Stimulated activated CD8-positive, alpha-beta memory T cell treated with anti-CD3 and anti-CD28 coated beads, Interleukin-15, amount 100 ng/mL, for 48 hours (primary cell): ENCODE data around the gene CELF6.
"Not testable (repeated sequence)": the region's sequence is repeated elsewhere in the genome, so short reads cannot be mapped to it uniquely, and the experiment has no call there.

Experiments
- DNase-seq, 2 donors: peaks; one replicate each; pipeline ENCODE4 v3.0.0-alpha.2; 2020; ENCODE audit warnings: low read depth in 2 of 2

CELF6 gene

DNA sequence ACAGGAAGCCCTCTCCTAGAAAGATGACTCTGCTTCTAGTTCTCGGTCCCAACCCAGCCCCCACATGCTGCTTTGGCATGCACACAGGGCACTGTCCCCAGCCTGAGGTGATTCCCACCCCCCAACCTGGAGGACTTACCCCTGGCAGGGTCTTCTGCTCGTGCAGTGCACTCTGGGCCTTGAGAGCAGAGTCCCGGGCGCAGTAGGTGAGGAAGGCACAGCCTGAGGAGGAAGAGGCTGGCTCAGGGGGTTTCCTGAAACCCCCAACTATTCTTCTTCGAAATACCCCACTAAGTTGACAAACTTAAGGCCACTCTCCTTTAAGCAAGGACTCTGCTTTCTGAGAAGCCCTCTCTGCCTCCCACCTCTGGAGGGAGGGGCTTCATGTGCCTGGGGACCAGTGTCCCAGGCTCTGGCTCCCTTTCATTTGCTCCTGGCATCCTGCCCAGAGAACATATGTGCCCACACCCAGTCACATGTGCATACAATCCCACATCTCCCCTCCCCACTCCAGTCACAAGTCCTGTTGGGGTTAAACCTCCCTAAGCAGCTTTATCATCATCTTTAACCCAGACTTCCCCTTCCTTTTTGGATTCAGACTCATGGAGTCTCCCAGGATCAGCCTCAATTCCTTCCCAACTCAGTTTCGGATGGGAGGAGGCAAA, 4.1 kb downstream of the CELF6 start:
- DNase-seq: no peak

DNA sequence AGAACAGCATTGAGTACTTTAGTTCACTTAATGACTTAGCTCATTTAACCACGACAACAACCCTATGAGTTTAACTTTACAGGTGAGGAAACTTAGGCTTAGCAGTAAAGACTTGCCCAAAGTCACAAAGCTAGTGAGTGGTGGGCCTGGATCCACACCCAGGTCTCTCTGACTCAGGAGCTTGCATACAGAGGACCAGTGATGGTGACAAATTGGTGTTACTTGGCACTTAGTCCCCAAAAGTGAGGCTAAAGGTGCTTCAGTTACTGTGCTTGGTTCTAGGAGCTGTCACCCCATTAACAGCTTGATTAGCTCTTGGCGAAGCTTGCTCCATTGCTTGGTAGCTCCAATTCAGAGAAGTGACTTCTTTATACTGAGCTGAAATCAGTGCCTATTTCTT, 6.1 kb downstream of the CELF6 start:
- no peak for DNase-seq

DNA sequence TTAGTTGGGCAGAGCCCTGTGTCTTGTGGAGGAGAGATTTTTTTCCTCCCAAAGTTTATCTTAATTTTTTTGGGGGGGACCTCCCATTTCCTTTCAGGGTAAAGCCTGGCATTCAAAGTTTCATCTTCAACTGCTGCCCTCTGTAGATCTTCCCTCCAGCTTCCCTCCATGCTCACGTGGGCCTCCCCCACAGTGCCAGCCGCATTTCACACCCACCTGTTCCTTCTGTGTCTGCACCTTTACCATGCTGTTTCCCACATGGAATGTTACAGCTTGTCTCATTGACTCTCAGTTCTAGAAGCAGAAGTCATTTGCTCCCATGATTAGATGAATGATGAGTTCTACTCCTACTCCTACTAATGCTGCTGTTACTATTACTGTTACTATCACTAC, 6.5 kb downstream of the CELF6 start:
- DNase-seq: no peak

DNA sequence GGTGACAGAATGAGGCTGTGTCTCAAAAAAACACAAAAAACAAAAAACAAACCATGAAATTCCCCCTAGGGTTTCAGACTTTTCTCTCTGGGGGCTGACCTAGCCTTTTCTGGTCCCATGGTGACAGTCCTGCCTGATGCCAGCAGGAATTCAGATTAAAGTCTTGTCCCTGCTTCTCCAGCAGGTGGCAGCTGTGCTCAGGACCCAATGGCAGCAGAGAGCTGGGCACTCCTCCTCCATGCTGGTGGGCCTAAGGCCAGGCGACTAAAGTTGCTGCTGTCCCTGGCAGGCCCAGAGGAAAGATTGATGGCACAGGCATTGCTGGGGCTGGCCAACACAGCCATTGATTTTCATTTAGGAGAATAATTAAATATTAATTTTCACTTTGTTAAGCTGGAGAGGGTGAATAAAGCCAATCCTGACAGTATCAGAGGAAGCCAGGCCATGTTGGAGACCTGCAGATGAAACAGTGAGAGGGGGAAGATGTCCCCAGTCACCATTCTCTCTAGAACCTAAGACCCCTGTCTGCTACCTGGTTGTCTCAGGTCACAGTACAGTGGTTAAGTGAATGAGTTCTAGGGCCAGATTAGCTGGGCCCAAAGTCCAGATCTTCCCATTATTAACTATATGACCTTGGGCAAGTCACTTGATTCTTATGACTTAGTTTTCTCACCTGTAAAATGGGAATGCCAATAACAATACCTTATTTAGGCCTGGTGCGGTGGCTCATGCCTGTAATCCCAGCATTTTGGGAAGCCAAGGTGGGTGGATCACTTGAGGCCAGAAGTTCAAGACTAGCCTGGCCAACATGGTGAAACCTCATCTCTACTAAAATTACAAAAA, 7.1 kb downstream of the CELF6 start:
- DNase-seq: peak; percentile 34 to 38

DNA sequence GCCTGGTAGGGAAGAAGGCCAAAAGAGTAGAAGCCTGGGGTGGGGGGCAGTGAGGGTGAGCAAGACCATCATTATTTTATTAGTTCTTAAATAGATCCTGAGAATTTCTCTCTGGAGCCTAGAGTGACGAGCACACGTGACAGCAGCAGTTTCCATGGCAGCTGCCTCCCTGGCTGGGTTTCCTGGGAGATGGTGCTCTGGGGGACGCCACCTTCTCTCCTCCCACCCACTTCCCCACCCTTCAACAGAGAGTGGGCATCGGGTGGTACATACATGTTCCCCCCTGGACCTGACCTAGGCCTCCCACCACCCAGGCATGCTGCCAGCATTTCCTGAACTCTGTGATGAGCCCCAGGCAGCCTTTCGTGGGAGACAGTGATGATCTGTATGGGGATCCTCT, 12.9 kb downstream of the CELF6 start:
- no peak for DNase-seq

DNA sequence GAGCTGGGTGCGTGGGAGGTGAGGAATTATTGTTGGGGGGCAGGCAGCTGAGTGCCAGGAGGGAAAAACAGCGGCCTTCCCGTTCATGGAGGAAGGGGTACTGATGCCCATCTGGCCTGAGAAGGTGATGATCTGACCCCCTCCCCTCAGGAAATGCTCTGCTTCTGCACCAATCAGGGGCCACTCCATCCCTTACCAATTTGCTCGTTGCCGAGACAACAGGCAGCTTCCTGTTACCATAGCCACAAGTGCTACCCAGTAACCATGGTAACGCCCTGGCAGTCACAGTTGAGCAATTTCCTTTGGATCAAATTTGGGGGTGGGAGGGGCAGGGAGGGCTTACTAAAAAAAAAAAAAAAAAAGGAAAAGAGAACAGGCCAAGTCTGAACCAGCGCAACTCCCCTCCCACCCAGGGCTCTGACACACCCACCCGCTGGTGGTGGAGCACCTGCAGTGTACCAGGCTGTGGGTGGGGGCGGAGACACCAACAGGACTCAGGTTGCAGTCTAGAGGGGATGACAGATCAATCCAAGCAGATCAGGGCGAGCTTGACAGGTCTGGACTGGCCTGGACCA, 13.7 kb downstream of the CELF6 start:
- DNase-seq: peak; percentile 15 to 17

DNA sequence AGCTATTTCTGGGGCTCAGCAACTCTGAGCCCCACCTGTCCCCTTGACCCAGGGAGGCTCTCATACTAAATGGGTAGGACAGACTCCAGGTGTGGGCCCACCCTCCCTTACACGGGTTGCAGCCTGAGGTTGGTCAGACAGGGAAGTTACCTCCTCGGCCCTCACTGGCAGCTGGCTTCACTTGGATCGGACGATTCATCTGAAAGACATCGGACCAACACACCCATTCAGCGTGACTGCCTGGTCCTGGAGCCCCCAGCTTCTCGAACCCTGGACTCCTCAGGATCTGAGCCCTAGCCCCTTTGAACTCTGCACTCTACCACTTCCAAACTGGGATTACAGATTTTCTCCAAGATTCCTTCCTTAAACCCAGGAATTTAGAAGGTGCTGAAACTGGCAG, 15.4 kb downstream of the CELF6 start:
- DNase-seq: no peak

DNA sequence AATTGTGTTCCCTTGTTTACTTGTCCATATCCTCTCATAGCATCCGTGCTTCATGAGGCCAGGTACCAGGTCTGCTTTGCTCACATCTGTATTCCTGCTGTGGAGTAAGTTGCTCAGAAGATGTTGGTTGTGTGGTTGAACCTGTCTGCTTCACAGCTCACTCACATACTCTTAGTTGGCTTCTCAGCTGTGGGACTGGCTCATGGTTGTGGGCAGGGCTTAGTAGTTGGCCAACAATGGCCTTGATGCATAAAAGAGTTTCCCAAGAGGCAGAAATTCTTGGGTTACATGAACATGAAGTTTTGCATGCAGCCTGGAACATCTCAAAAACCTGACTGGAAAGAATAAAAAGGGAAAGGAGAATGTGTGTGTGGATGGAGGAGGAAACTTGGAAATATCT, 17.0 kb downstream of the CELF6 start:
- no peak for DNase-seq

DNA sequence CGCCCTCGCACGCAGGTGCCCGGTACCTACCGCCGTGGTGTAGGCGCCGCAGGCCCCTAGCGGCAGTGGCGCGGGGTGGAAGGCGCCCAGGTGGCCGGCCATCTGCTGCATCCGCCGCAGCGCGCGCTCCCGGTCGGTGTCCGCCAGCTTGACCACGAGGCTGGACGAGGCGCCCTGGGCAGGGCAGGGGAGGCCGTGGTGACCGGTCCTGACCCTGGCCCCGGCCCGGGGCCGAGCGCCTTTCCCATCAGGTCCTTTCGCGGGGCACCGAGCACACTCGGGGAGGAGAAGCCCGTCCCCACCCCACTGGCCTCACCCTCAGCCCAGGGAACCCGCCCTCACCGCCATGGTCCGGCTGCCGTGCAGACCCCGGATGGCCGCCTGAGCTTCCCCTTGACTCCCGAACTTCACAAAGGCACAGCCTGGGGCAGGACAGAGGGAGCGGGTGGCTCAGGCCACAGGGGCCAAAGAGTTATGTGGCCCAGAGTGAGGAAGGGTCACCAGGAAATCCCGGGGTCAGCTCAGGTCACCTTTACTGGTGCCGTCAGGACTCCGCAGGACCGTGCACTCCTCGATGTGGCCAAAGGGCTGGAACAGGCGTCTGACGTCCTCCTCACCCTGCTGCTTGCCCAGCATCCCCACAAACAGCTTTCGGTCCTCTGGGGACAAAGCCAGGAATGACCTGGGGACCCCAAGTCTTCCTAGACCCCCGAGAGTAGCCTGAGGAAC, 30.2 kb downstream of the CELF6 start:
- DNase-seq: no peak

DNA sequence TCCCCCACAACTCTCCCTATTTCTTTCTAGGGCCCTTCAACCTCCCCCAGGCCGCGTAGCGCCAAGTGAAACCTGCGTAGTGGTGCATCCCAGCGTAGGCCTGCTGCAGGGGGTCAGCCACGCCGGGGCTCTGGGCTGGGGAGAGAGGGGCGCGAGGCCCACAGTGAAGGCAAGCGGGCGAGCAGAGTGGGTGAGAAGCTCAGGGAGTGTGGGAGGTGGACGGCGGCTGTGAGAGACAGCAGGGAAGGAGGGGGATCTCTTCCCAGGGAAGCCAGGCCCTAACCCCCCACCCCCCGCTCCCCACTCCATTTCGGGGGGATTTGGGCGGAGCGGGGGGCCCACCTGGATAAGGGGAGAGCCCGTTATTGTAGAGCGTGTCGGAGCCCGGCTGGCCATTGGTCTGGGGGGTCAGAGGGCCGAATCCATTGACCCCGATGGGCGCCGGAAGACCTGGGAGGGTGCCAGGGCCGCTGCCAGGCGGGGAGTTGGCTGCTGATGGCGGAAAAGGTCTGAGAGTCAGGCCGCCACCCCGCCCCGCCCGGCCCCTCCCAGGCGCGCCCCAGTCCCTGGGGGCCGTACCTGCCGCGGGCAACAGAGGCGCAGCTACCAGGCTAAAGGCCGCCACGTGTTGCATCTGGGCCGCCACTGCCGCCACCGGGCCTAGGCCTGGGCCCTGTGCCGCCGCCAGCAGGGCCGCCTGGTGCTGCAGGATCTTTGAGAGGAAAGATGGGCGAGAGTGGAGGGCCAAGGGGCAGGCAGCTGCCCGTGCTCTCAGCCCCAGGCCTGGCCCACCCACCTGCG, 31.0 kb downstream of the CELF6 start:
- DNase-seq: no peak

DNA sequence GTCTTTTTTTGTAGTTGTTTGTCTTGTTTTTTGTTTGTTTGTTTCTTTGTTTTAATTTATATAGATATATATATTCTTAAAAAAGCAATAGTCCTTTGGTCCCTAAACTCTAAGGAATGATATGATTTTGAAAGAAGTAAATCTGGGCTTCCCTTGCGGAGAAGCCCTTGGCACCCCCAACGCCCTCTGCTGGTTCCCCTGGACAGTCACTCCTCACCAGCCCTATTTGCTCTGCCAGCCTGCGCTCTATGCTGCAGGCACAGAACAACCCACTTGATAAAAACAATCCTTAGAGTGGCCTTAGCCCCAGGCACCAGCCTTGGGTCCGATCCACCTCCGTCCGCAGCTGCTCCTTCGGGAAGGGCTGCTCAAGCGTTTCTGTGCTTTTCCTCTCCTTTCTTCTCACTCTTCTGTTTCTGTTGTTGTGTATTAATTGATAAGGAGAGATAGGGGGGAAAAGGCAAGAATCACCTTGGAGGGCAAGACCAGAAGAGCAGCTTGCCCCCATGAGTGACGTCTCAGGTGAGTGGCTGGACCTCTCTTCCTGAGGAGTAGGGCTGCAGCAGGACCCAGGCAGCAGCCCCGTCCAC, 33.9 kb downstream of the CELF6 start:
- peak in 1 of 2 donors; percentile 13 for DNase-seq

DNA sequence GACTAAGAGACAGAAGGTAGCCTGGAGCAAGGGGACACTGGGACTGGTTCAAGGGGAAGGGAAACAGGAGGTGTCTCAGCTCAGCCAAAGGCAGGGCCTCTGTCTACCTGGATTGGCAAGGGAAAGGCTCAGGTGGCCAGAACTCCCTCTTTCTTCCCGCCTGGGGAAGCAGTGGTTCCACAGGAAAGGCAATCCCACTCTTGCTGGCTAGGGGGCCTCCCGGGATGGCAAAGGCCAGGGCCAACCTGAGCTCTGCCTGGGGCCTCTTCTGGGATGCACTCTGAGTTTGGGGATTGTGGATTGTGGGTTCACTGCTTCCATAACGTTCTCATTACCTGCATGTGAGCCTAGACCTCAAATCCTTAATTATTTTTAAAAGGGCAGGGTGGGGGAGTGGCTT, 34.6 kb downstream of the CELF6 start:
- DNase-seq: no peak

DNA sequence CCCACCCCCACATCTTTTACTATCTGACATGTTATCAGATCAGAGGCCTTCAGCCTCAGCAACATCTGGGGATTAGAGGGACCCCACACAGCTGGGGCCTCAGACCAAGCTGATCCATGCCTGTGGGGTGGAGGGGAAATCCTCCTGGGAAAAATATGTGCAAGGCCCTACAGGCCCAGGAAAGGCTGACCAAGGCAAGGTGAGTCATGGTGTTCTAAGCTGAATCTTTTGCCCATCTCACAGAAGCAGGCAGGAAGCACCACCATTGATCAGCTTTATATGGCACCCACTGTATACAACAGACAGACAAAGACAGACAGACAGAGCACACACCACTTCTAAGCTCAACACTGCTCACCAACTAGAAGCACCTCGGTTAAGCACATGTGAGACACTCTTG, 35.2 kb downstream of the CELF6 start:
- DNase-seq: no peak

DNA sequence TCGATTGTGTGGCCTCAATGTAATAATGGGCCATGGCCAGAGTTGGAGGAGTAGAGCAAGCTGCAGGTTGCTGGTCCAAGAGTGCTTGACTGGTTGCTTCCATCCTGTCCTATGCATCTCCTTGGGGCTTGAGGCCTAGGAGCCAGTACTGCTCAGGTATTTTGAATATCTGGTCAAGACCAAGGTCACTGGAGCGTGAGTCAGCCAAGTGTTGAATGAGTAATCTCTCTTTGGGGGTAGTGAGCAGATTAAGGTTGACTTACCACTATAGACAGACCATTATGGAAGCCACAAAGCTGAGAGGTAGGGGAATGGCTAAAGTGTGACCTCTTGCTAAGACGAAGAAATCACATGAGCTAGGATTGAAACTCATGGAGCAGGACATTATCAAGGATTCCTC, 38.2 kb downstream of the CELF6 start:
- no peak for DNase-seq

DNA sequence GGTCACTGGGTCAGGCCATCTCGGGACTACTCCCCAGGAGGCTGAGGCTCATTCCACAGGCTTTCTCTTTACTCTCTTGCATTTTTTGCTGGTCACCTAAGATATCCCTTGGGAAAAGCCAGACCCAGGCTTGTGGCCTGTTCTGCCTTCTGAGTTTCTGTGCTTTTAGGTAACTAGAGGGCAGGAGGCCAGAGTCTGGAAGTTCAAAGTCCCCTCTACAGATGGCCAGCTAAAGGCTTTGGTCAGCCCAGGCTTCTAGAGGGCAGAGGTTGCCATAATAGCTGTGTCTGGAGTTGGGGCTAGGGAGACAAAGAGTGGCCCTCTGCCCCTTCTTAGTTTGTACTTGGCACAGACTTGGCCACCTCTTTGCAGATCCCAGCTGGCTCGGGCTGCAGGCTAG, 39.2 kb downstream of the CELF6 start:
- DNase-seq: no peak

DNA sequence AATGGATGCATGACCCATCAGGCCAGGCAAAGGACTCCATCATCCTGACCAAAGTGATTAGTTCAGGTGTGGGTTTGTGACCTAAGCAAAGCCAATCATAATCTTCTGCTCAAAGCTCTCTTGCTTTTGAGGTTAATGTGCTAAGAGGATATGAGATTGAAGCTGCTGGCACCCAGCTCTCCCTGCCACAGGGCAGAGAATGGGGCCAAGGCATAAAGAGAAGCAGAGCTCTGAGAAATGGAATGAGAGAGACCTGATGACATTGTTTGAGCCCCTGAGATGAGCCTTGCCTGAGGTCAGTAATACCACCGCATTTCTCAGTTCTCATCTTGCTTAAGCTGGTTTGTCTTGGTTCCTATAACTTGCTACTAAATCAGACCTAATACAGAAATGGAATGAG, 41.2 kb downstream of the CELF6 start:
- DNase-seq: no peak

DNA sequence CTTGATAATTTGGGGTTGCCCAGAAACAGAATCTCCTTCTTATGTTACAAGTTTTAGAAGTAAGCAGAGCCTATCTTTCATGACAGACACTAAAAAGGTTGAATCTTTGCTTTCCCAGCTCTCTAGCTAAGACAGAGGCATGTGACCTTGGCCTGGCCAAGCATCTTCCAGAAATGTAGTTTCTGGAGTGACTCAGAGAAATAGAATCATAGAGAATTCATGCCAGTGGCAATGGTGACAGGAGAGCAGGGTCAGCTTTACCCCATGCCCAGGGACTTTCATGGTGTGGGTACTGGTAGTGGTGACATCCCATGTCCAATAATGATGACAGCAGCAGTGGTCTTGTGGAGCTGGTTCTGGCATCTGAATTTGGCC, 43.6 kb downstream of the CELF6 start:
- DNase-seq: no peak

DNA sequence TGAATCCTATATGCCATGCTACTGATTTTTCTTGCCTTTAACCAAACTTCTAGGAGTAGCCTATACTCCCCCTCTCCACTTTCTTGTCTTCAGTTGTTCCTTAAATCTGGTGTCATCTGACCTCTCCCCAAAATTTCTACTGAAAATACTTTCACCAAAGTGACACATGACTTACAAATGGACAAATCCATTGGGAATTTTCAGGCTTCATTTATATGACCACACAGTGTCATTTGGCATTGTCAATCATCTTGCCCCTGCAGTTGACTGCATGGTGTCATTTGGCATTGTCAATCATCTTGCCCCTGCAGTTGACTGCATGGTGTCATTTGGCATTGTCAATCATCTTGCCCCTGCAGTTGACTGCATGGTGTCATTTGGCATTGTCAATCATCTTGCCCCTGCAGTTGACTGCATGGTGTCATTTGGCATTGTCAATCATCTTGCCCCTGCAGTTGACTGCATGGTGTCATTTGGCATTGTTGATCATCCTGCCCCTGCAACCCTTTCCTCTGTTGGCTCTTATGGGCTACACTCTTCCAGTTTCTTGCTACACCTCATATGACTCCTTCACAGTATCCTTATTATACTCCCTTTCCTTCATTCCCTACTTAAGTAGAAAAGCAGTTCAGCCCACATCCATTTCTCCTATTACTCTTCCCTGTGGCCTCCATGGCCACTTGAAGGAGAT, 44.2 kb downstream of the CELF6 start:
- DNase-seq: not testable (repeated sequence)

DNA sequence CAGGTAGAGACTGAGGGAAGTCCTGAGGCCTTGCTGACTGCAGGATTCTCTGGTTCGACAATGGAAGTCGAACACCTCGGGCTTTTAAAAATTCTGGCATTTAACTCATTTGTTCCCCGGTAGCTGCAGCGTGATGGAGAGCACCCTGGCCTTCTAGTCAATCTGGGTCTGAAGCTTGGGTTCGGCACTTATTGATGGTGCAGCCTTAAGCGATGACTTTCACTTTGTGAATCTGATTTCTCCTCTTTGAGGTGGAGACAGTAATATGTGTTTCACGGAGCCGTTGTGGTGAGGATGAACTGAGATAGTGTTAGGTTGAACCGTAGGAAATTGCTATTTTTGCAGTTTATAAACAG, 47.0 kb downstream of the CELF6 start:
- no peak for DNase-seq

DNA sequence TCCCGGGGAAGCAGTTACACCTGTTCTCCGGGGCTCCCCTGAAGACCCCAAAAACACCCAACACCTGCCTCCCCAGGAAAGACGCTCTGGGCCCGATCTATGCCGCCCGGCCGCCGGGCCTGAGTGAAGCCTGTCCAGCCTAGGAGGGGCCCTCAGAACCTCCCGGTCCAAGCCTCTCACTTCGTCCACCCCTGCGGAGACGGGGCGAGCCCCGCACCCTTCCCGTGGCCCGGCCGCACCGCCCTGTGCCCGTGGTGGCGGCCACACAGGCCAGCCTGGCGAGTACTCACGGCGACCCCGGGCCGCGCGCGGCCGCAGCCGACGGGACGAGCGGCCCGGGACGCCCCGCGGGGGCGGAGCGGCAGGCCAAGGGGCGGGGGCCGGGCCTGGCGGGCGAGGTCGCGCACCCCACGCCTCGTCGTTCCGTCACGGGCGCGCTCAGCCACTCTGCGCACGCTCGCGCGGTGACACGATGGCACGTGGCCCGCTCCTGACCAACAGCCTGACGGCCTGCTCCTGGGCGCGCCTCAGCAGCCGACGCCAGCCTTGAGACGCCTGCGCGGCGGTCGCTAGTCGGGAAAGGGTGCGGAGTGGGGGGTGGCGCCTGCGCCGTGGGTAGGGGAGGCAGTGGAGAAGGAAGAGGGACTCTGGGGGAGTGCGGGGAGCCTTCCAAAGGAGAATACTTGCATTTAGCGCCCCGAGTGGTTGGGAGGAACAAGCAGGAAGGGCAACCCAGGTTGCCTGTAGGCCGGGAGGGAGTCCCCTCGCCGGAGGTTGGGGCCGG, 47.6 kb downstream of the CELF6 start, which contains the start of gene PARP6:
Gene PARP6, minus strand, starts transcription at position 342 of the 784 bp plus-strand sequence. CDS start 5,077 bp downstream, outside the sequence.
- DNase-seq: peak; percentile 99
